Activated T-cell treated with anti-CD3 and anti-CD28 coated beads for 4 hours (primary cell): Measurements from ENCODE around the gene DDX4.
"Not testable (repeated sequence)": the region's sequence is repeated elsewhere in the genome, so short reads cannot be mapped to it uniquely, and the experiment has no call there.

Source experiments
- DNase-seq: peaks from one replicate; pipeline ENCODE4 v3.0.0-alpha.2; 2020

DDX4 gene

GRCh38 chr5:55737793-55738192, at the start of gene DDX4:
TSS of gene DDX4 (plus strand) at chr5:55738061. CDS start at chr5:55738964, 903 bp downstream.
- no peak for DNase-seq

DNA sequence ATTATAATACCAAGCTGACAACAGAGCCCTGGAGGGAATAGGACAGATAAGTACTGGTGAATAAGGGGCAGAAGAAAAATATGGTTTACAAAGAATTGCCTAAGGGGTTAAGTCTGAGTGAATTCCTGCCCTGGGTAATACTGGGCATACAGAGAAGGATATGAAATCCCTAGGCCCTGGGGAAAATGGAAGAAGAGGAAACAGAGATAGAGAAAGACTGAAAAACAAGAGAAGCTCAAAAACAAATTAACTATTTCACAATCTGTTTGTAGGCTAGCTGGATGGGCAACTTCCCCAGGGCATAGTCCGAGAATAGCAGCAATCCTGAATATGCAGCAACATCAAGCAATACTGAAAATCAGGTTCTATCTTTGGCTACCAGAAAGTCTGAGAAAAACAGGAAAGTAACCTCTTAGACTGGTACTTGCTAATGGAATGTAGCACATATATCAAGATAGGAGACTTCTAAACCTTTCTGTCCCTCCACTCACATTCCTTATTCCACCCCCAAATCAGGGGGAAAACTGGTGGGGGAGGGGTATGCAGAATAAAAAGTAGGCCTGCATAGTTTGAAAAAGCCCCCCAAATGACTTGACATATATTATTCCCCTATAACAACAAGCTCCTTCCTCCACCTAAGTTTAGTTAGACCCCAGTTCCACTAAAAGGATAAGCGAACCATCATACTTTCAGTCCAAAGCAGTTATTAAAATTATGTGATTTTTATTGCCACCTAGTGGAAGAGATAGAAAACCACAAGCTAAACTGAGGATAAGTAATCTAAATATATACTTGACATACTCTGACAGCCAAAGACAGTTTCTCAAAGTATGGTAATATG, 46.4 kb upstream of the DDX4 start:
- no peak for DNase-seq

GRCh38 chr5:55692106-55692417, 45.8 kb upstream of the DDX4 start:
- no peak for DNase-seq

GRCh38 chr5:55692509-55692908, 45.4 kb upstream of the DDX4 start:
- DNase-seq, result no peak

- no peak for DNase-seq
These were observed 43.6 kb upstream of the DDX4 start for GRCh38 chr5:55694152-55694830.

GRCh38 chr5:55696704-55697103, 41.2 kb upstream of the DDX4 start:
- DNase-seq, result not testable (repeated sequence)

DNA sequence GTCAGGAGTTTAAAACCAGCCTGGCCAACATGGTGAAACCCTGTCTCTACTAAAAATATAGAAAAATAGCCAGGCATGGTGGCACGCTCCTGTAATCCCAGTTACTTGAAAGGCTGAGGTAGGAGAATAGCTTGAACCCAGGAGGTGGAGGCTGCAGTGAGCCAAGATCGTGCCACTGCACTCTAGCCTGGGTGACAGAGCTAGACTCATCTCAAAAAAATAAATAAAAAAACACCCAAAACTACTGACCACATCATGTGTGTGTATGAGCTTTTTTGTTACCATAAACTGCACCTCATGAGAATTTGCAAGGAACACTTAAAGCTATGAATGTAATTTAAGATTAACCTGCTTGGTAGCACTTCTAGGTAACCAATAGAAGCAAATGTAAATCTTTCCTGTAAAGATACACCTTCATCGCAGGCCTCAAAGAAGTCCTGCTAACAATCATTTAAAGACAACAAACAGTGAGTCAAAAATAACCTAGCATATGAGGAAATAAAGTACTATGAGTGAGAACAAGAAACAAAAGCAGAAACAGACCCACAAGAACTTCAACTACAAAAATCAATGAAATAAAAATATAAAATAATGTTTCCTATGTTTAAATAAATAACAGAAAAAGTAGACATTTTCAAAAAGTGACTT, 38.7 kb upstream of the DDX4 start:
- DNase-seq, result no peak

- no peak for DNase-seq
These were observed 37.1 kb upstream of the DDX4 start for GRCh38 chr5:55700745-55701144.

GRCh38 chr5:55701462-55702103, 36.3 kb upstream of the DDX4 start:
- no peak for DNase-seq

DNA sequence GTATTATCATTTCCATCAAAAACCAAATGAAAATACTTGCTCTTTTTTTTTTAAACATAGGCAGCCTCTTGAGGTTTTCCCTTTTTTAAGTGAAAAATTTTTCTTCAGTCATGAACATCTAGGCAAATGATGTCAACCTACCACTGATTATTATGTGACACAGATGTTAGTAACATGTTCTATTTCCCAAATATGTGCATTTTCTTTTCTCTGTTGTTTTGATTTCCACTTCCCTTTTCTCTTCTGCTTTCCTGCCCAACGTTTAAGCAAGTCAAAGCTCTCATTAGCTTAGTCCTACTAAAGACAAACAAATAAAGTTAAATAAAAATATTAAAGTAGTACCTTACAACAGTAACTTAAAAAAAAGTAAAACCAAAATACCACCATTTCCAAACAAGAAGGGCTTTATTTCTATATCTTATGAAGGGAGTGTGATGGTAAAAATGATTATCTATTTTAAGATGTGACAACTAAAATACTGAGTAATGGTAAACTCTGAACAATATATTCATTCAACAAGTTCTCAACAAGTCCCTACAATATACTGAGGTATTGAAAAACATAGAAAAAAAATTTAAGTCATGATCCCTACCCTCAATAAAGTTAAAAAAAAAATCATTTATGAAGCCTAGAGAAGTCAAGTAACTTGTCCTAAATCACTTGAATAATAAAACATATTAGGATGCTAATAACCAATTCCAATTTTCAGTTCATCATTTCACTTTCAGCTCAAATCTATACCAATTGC, 35.1 kb upstream of the DDX4 start:
- no peak for DNase-seq

GRCh38 chr5:55706230-55706629, 31.6 kb upstream of the DDX4 start:
- no peak for DNase-seq

GRCh38 chr5:55708732-55709131, 29.1 kb upstream of the DDX4 start:
- DNase-seq, result no peak

- no peak for DNase-seq
These were observed 26.3 kb upstream of the DDX4 start for GRCh38 chr5:55711507-55712022.

DNA sequence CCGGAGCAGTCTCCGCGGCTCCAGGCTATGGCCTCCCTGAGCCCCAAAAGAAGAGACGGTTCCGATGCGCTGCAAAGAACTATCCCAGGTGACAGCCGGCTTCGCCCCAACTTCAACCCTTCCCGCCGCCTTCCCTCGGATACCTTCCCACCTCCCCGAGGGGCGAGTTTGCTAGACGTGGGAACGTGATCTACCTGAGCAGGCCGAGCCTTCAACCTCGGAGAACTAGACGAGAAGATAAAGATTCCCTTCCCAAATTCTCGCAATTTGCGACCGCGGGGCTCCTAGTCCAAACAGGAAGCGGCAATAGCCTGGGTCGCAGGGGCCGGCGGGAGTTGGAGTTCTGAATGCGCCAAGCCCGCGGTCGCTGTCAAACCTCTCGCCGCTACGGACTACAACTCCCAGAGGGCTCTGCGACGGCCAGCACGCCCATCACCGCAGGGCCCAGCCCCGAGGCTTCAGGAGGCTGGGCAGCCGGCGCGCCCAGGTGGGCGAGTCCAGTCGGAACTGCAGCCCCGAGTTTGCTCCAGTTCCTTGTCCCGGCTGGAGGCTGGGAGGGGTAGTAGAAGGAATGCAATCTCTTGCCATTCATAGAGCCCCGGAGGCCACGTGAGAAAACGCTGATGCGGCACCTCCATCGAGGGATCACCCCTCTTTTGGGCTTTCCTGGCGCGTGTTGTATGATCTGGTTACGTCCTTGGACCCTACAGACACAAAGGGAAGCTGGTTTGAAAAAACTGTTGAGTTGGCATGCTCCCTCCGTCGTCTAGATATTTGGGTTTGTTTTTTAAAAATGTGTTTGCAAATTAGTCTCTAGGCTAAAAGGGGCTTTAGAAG, 25.6 kb upstream of the DDX4 start, which contains the start of gene SLC38A9:
Gene SLC38A9, minus strand, starts transcription at position 302 of the 837 bp plus-strand sequence. CDS start 14,366 bp downstream, outside the sequence.
- peak; percentile 87 for DNase-seq

- DNase-seq, result no peak
These were observed 24.0 kb upstream of the DDX4 start for GRCh38 chr5:55713871-55714270.

- DNase-seq, result no peak
These were observed 23.5 kb upstream of the DDX4 start for GRCh38 chr5:55714339-55714738.

GRCh38 chr5:55714749-55715148, 23.1 kb upstream of the DDX4 start:
- no peak for DNase-seq

DNA sequence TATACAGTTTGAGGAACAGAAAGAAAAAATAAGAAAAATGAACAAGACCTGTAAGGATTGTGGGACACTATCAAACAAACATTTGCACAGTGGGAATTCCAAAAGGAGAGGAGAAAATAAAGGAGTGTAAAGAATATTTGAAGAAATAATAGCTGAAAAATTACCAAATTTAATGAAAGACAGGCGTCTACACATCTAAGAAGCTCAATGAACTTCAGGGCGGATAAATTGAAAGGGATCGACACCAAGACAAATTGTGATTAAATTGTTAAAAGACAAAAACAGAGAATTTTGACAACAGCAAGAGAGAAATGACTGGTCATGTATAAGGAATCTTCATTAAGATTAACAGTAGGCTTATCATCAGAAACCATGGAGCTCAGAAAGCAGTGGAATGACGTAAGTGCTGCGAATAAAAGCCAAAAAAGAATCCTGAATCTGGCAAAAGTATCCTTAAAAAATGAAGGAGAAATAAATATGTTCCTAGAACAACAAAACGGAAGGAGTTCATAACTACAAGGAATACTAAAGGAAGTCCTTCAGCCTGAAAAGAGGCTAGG, 22.3 kb upstream of the DDX4 start:
- no peak for DNase-seq

DNA sequence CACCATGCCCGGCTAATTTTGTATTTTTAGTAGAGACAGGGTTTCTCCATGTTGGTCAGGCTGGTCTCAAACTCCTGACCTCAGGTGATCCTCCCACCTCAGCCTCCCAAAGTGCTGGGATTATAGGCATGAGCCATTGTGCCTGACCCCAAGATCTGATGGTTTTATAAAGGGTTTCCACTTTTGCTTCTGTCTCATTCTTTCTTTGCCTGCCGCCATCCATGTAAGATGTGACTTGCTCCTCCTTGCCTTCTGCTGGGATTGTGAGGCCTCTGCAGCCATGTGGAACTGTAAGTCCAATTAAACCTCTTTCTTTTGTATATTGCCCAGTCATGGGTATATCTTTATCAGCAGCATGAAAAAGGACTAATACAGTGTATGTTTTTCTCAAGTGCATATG, 18.8 kb upstream of the DDX4 start:
- DNase-seq, result not testable (repeated sequence)

GRCh38 chr5:55720188-55720703, 17.6 kb upstream of the DDX4 start:
- no peak for DNase-seq

DNA sequence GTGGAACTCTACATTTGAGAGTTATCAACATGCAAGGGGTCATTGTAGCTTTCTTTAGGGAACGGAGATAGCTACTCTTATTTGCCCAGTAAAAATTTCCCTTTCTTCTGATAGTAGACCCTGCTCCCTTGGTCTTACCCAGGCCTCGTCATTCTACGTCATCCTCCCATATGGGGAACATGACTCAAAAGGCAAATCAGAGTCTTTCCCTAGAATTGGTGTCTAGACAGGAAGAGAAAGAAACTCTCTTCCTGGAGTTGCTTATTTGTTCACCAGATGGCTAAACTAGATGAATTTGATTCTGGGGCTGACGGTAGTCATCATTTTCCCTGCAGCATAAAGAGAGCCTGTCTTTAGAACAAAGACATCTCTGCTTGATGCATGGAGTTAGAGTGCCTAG, 13.6 kb upstream of the DDX4 start:
- DNase-seq, result no peak
